Natural killer cell (primary cell): Measurements from ENCODE around the gene RLN3. TPM values are rescaled to one million over a fixed set of nuclear protein-coding genes. Genes with fewer than 3 reads are reported as not detected.

Experiments used
- ATAC-seq, 3 donors: fragments of 150-1000 bp in 2 of 3; fragments of 200-7000 bp in 1 of 3; cut with Tn5 transposase; 1 replicate in 1 of 3; 2 replicates in 2 of 3; pipeline ENCODE4 v1.10.0; 2021; ENCODE audit warnings: mild to moderate bottlenecking in 2 of 3, moderate library complexity in 2 of 3
- DNase-seq, 2 donors: peaks; one replicate each; pipeline versions ENCODE4 v3.0.0 to v3.0.0-alpha.2; 2013 to 2021; ENCODE audit warnings: mixed read lengths in 1 of 2
- H3K27ac ChIP-seq: one replicate; pipeline ENCODE4 v1.5.1; 2013; ENCODE audit warnings: mild to moderate bottlenecking, low read length
- H3K27me3 ChIP-seq: one replicate; pipeline ENCODE4 v1.6.1; 2013; ENCODE audit warnings: low read length; ENCODE audit not compliant: control insufficient read depth, insufficient read depth
- H3K36me3 ChIP-seq: one replicate; pipeline ENCODE4 v1.6.1; 2013; ENCODE audit warnings: low read length; ENCODE audit not compliant: control insufficient read depth, insufficient read depth
- H3K4me1 ChIP-seq: one replicate; pipeline ENCODE4 v1.6.1; 2013; ENCODE audit warnings: low read length; ENCODE audit not compliant: control insufficient read depth, insufficient read depth
- H3K4me3 ChIP-seq: one replicate; pipeline ENCODE4 v1.5.1; 2013; ENCODE audit warnings: low read length
- H3K9me3 ChIP-seq: one replicate; pipeline ENCODE4 v1.6.1; 2013; ENCODE audit warnings: low read length; ENCODE audit not compliant: control insufficient read depth, insufficient read depth
- H3K27ac Mint-ChIP-seq, 2 donors: one replicate each; pipeline ENCODE4 v1.8.0; 2022; ENCODE audit warnings: mild to moderate bottlenecking in 2 of 2, mixed read lengths in 2 of 2, moderate library complexity in 1 of 2
- H3K27me3 Mint-ChIP-seq, 2 donors: one replicate each; pipeline ENCODE4 v1.8.0; 2022; ENCODE audit warnings: low read depth in 2 of 2, mixed read lengths in 2 of 2
- H3K36me3 Mint-ChIP-seq: one replicate; pipeline ENCODE4 v1.8.0; 2022; ENCODE audit warnings: mixed read lengths
- H3K4me1 Mint-ChIP-seq, 2 donors: one replicate each; pipeline ENCODE4 v1.8.0; 2022; ENCODE audit warnings: mixed read lengths in 2 of 2
- H3K4me3 Mint-ChIP-seq: one replicate; pipeline ENCODE4 v1.8.0; 2022; ENCODE audit warnings: mild to moderate bottlenecking, moderate library complexity, mixed read lengths
- H3K9me3 Mint-ChIP-seq, 2 donors: one replicate each; pipeline ENCODE4 v1.8.0; 2022; ENCODE audit warnings: mixed read lengths in 2 of 2
- CTCF ChIP-seq: fragments of 200-600 bp; IDR thresholded peaks from one replicate; pipeline ENCODE4 v1.8.0; 2022; ENCODE audit warnings: antibody characterized with exemption
- WGBS: methylation state at CpG from one replicate; pipeline ENCODE4 v1.1.7; 2013; ENCODE audit warnings: missing lambda C conversion rate; ENCODE audit not compliant: insufficient coverage; 5-methylcytosine and 5-hydroxymethylcytosine counted together
- intact Hi-C: fragments of 100-400 bp; cut with micrococcal nuclease; formaldehyde crosslinking; loops from one replicate; pipeline ENCODE4 v1.14.2; 2022
- total RNA-seq, 4 donors: library from RNA; stranded (reverse); fragments of 120-200 nt in 1 of 4; gene quantifications; one replicate each; pipeline versions ENCODE4 v1.2.3 to v1.2.4, GENCODE V29; 2013 to 2022

Gene RLN3
- total RNA-seq, 3 donors from 2014 or later (not counting 1 experiment from before 2014, with no cell fraction given), result not detected

- H3K9me3 Mint-ChIP-seq, result no peaks in the 10 kb centered on the region
- peaks cover 9 to 26% of the 10 kb centered on the region in 2 donors for H3K4me1 Mint-ChIP-seq
- Histone ChIP-seq H3K4me3 (no peak overlapping the region), H3K9me3 (no peaks in the 10 kb centered on the region), H3K27ac (no peak overlapping the region), H3K27me3 (peaks cover 15% of the 10 kb centered on the region), H3K4me1 (peaks cover 20% of the 10 kb centered on the region), H3K36me3 (peaks cover 33% of the 10 kb centered on the region)
- no peak overlapping the region for H3K4me3 Mint-ChIP-seq
- ATAC-seq (no peak), DNase-seq (no peak)
- 80% methylated on average over 6 of the region's 6 CpGs for WGBS
- peak overlapping the region in 1 of 2 donors; percentile 21 for H3K27ac Mint-ChIP-seq
- no peak for TF ChIP-seq CTCF
- H3K36me3 Mint-ChIP-seq, result no peaks in the 10 kb centered on the region
- peaks cover 12 to 16% of the 10 kb centered on the region in 2 donors for H3K27me3 Mint-ChIP-seq
- intact Hi-C loops, result no loop called here
Measured at GRCh38 chr19:14054099-14054498, 26.2 kb downstream of the RLN3 start.

GRCh38 chr19:14054721-14055120 lies 26.8 kb downstream of the RLN3 start:
- Mint-ChIP-seq H3K36me3 (no peaks in the 10 kb centered on the region), H3K27me3 (peaks cover 17 to 21% of the 10 kb centered on the region in 2 donors), H3K9me3 (no peaks in the 10 kb centered on the region), H3K4me1 (peaks cover 9 to 26% of the 10 kb centered on the region in 2 donors), H3K4me3 (no peak overlapping the region), H3K27ac (peak overlapping the region in 1 of 2 donors; percentile 21)
- TF ChIP-seq CTCF, result no peak
- intact Hi-C loops, result no loop called here
- DNase-seq (no peak), ATAC-seq (peak in 1 of 3 donors; percentile 11)
- no peaks in the 10 kb centered on the region for H3K9me3 ChIP-seq
- H3K4me3 ChIP-seq, result no peak overlapping the region
- H3K36me3 ChIP-seq, result peaks cover 30% of the 10 kb centered on the region
- WGBS, result 32% methylated on average over 9 of the region's 11 CpGs
- no peak overlapping the region for H3K27ac ChIP-seq
- H3K27me3 ChIP-seq, result peaks cover 18% of the 10 kb centered on the region
- H3K4me1 ChIP-seq, result peaks cover 21% of the 10 kb centered on the region

GRCh38 chr19:14055396-14055795 lies 27.4 kb downstream of the RLN3 start:
- DNase-seq (no peak), ATAC-seq (no peak)
- Histone ChIP-seq H3K4me3 (no peak overlapping the region), H3K36me3 (peaks cover 24% of the 10 kb centered on the region), H3K27me3 (peaks cover 18% of the 10 kb centered on the region), H3K4me1 (peaks cover 21% of the 10 kb centered on the region), H3K27ac (no peak overlapping the region), H3K9me3 (no peaks in the 10 kb centered on the region)
- WGBS, result 96% methylated on average over 3 of the region's 3 CpGs
- Mint-ChIP-seq H3K36me3 (no peaks in the 10 kb centered on the region), H3K4me3 (no peak overlapping the region), H3K27ac (no peak overlapping the region), H3K9me3 (no peaks in the 10 kb centered on the region), H3K4me1 (peaks cover 9 to 23% of the 10 kb centered on the region in 2 donors), H3K27me3 (peaks cover 20 to 23% of the 10 kb centered on the region in 2 donors)
- intact Hi-C loops, result no loop called here
- no peak for TF ChIP-seq CTCF

- H3K4me1 Mint-ChIP-seq, result peaks cover 9 to 22% of the 10 kb centered on the region in 2 donors
- H3K4me3 Mint-ChIP-seq, result no peak overlapping the region
- no peak overlapping the region for H3K4me3 ChIP-seq
- peaks cover 18% of the 10 kb centered on the region for H3K27me3 ChIP-seq
- H3K9me3 Mint-ChIP-seq, result no peaks in the 10 kb centered on the region
- no peak overlapping the region for H3K27ac Mint-ChIP-seq
- no peak for DNase-seq
- no peaks in the 10 kb centered on the region for H3K36me3 Mint-ChIP-seq
- no peak overlapping the region for H3K27ac ChIP-seq
- WGBS, result 94% methylated on average over 10 of the region's 10 CpGs
- peaks cover 21% of the 10 kb centered on the region for H3K4me1 ChIP-seq
- no peak for TF ChIP-seq CTCF
- intact Hi-C loops, result no loop called here
- H3K36me3 ChIP-seq, result peaks cover 16% of the 10 kb centered on the region
- ATAC-seq, result no peak
- no peaks in the 10 kb centered on the region for H3K9me3 ChIP-seq
- peaks cover 20 to 25% of the 10 kb centered on the region in 2 donors for H3K27me3 Mint-ChIP-seq
Measured at GRCh38 chr19:14056069-14056666, 28.2 kb downstream of the RLN3 start.
